D721Med (cell line): ENCODE data around the gene TMA7B.

ENCODE experiments used
- DNase-seq: peaks from one replicate; pipeline ENCODE4 v3.0.0; 2011; ENCODE audit warnings: low spot score; ENCODE audit not compliant: insufficient read length
- FAIRE-seq: peaks from 2 replicates; lab custom pipeline; 2011; peaks lifted over from hg19 to GRCh38; lab: Jason Lieb, UNC
- TF ChIP-seq, protein P1 (sequence below): IDR thresholded peaks from 2 replicates; pipeline ENCODE4 v1.5.1; 2012; ENCODE audit warnings: mild to moderate bottlenecking, control low read depth; ENCODE audit not compliant: insufficient read depth; ENCODE audit errors: missing control alignments

The TMA7B gene

DNA sequence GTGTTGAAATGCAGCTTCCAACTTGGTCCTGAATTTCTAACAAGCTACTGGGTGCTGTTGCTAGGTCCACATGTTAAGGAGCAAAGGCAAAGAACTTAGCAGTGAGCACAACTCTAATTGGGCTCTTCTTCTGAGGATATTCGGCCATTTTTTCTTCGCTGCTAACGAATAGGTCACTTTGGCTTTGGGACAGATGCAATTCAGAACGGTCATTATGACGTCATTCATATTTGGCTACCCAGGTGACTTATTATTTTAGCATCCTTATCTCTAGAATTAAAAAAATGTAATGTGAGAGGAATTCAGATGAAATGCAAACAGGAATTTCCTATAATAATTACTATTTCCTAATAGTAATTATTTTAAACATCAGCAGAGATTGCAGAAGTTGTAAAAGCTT is 13.9 kb downstream of the TMA7B start:
- FAIRE-seq (no peak), DNase-seq (no peak)
- TF ChIP-seq, protein P1, sequence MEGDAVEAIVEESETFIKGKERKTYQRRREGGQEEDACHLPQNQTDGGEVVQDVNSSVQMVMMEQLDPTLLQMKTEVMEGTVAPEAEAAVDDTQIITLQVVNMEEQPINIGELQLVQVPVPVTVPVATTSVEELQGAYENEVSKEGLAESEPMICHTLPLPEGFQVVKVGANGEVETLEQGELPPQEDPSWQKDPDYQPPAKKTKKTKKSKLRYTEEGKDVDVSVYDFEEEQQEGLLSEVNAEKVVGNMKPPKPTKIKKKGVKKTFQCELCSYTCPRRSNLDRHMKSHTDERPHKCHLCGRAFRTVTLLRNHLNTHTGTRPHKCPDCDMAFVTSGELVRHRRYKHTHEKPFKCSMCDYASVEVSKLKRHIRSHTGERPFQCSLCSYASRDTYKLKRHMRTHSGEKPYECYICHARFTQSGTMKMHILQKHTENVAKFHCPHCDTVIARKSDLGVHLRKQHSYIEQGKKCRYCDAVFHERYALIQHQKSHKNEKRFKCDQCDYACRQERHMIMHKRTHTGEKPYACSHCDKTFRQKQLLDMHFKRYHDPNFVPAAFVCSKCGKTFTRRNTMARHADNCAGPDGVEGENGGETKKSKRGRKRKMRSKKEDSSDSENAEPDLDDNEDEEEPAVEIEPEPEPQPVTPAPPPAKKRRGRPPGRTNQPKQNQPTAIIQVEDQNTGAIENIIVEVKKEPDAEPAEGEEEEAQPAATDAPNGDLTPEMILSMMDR = no peak

DNA sequence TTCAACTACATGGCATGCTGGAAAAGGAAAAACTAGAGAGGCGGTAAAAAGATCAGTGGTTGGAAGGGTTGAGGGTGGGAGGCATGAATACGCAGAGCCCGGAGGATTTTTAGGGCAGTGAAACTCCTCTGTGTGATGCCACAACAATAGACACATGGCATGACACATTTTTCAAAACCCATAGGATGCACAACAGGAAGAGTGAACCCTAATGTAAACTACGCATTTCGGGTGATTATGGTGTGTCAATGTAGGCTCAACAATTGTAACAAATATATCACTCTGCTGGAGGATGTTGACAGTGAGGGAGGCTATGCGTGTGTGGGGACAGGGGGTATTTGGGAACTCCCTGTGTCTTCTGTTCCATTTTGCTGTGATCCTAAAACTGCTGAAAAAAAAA is 18.9 kb downstream of the TMA7B start:
- TF ChIP-seq, protein P1 = no peak
- DNase-seq (no peak), FAIRE-seq (no peak)

- DNase-seq (no peak), FAIRE-seq (no peak)
- TF ChIP-seq, protein P1 = no peak
Measured at GRCh38 chr22:39979458-39979857, 19.3 kb downstream of the TMA7B start.

GRCh38 chr22:39980596-39980995 is 20.4 kb downstream of the TMA7B start:
- TF ChIP-seq, protein P1 = no peak
- no peak for FAIRE-seq
- no peak for DNase-seq

- FAIRE-seq = no peak
Measured at GRCh38 chr22:39983346-39983745, 23.1 kb downstream of the TMA7B start.

DNA sequence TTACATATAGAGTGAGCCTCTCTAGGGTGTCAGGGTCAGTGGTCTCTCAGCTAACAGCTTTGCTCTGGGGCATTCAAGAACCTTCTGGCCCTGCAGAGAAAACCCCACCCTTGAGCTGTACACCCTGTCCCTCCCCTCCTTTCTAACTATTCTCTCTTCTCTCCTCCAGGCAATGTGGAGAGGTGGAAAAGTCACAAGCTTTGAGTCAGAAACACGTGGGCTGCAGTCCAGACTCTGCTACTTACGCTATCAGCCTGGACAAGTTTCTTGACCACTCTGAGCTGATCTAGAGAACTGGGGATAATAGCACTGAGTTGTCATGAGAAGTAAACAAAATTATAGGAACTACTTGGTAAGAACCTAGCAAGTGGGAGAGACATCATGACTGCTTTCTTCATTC is 23.8 kb downstream of the TMA7B start:
- DNase-seq (no peak), FAIRE-seq (no peak)
- TF ChIP-seq, protein P1 = no peak

More at GRCh38 chr22:39983346-39983745, 23.1 kb downstream of the TMA7B start:
- DNase-seq = no peak
- TF ChIP-seq, protein P1 = no peak

- TF ChIP-seq, protein P1 = no peak
- FAIRE-seq (no peak), DNase-seq (no peak)
Measured at GRCh38 chr22:39984746-39985145, 24.5 kb downstream of the TMA7B start.
